Liver (tissue), 9 donors: ENCODE measurements around the gene EIF3L. TPM values are rescaled to one million over a fixed set of nuclear protein-coding genes. Genes with fewer than 3 reads are reported as not detected.
A peak's percentile ranks its signal among the peaks of the same experiment; 100 is the strongest.

Experiments
- DNase-seq: peaks from one replicate; pipeline ENCODE4 v3.0.0-alpha.2; 2017; ENCODE audit warnings: low spot score
- H3K27ac ChIP-seq, 2 donors: one replicate each; pipeline ENCODE4 v1.7.0; 2013; ENCODE audit warnings: inconsistent platforms in 2 of 2, low read length in 2 of 2, control low read depth in 1 of 2, low read depth in 1 of 2, mild to moderate bottlenecking in 1 of 2
- H3K27me3 ChIP-seq, 4 donors: one replicate each; pipeline versions ENCODE4 v1.6.1 to v1.7.0; 2013; ENCODE audit warnings: low read length in 3 of 4, inconsistent platforms in 1 of 4, mild to moderate bottlenecking in 1 of 4, moderate library complexity in 1 of 4; ENCODE audit not compliant: control insufficient read depth in 4 of 4, insufficient read depth in 4 of 4
- H3K36me3 ChIP-seq, 4 donors: one replicate each; pipeline versions ENCODE4 v1.6.1 to v1.7.0; 2013; ENCODE audit warnings: low read length in 3 of 4, mild to moderate bottlenecking in 3 of 4, low read depth in 1 of 4, moderate library complexity in 1 of 4; ENCODE audit not compliant: control insufficient read depth in 4 of 4, insufficient read depth in 3 of 4
- H3K4me1 ChIP-seq, 4 donors: one replicate each; pipeline versions ENCODE4 v1.6.1 to v1.7.0; 2013; ENCODE audit warnings: low read length in 3 of 4, mild to moderate bottlenecking in 3 of 4, moderate library complexity in 1 of 4; ENCODE audit not compliant: control insufficient read depth in 4 of 4, insufficient read depth in 4 of 4
- H3K4me3 ChIP-seq, 3 donors: one replicate each; pipeline versions ENCODE4 v1.6.1 to v1.7.0; 2013; ENCODE audit warnings: low read length in 3 of 3, control low read depth in 1 of 3, low read depth in 1 of 3, mild to moderate bottlenecking in 1 of 3
- H3K9ac ChIP-seq, 2 donors: one replicate each; pipeline ENCODE4 v1.7.0; 2013; ENCODE audit warnings: low read length in 2 of 2, mild to moderate bottlenecking in 2 of 2, moderate library complexity in 2 of 2, control low read depth in 1 of 2, low read depth in 1 of 2
- H3K9me3 ChIP-seq, 4 donors: one replicate each; pipeline versions ENCODE4 v1.6.1 to v1.7.0; 2013; ENCODE audit warnings: low read length in 3 of 4; ENCODE audit not compliant: control insufficient read depth in 4 of 4
- EGR1 ChIP-seq, 2 donors: IDR thresholded peaks; 2 replicates each; pipeline ENCODE4 v1.6.1; 2016 to 2018; ENCODE audit warnings: antibody characterized with exemption in 2 of 2, low read depth in 2 of 2
- FOXA2 ChIP-seq: IDR thresholded peaks from 2 replicates; pipeline ENCODE4 v1.6.1; 2016; ENCODE audit warnings: antibody characterized with exemption
- GABPA ChIP-seq, 2 donors: IDR thresholded peaks in 1 of 2; conservative IDR thresholded peaks in 1 of 2; 2 replicates each; pipeline ENCODE4 v1.6.1; 2016; ENCODE audit warnings: antibody characterized with exemption in 2 of 2, mild to moderate bottlenecking in 1 of 2, moderate library complexity in 1 of 2
- HNF4A ChIP-seq, 2 donors: conservative IDR thresholded peaks; 2 replicates each; pipeline ENCODE4 v1.6.1; 2016; ENCODE audit warnings: antibody characterized with exemption in 2 of 2, mild to moderate bottlenecking in 2 of 2
- HNF4G ChIP-seq: IDR thresholded peaks from 2 replicates; pipeline ENCODE4 v1.6.1; 2016; ENCODE audit warnings: antibody characterized with exemption
- JUND ChIP-seq, 2 donors: IDR thresholded peaks; 2 replicates each; pipeline ENCODE4 v1.6.1; 2016; ENCODE audit warnings: antibody characterized with exemption in 2 of 2
- NR2F2 ChIP-seq: IDR thresholded peaks from 2 replicates; pipeline ENCODE4 v1.6.1; 2016; ENCODE audit warnings: antibody characterized with exemption
- RAD21 ChIP-seq, 2 donors: IDR thresholded peaks; 2 replicates each; pipeline ENCODE4 v1.6.1; 2016; ENCODE audit warnings: antibody characterized with exemption in 2 of 2, mild to moderate bottlenecking in 2 of 2
- RXRA ChIP-seq, 2 donors: IDR thresholded peaks; 2 replicates each; pipeline ENCODE4 v1.6.1; 2017 to 2018; ENCODE audit warnings: antibody characterized with exemption in 2 of 2, mild to moderate bottlenecking in 1 of 2
- SP1 ChIP-seq: IDR thresholded peaks from 2 replicates; pipeline ENCODE4 v1.6.1; 2018; ENCODE audit warnings: antibody characterized with exemption, mild to moderate bottlenecking
- YY1 ChIP-seq: IDR thresholded peaks from 2 replicates; pipeline ENCODE4 v1.6.1; 2016; ENCODE audit warnings: antibody characterized with exemption, mild to moderate bottlenecking
- WGBS: extraction: QIAGEN DNeasy Blood & Tissue Kit; methylation state at CpG from one replicate; pipeline ENCODE4 v1.1.7; 2013; 5-methylcytosine and 5-hydroxymethylcytosine counted together
- polyA plus RNA-seq, 2 donors: library from polyadenylated mRNA; stranded (reverse) in 1 of 2; unstranded in 1 of 2; fragments of 200-250 nt in 1 of 2; fragments of >200 nt in 1 of 2; fragmentation: Nextera tagmentation in 1 of 2; extraction: Ambion mirVana in 1 of 2; gene quantifications; one replicate each; pipeline versions ENCODE4 v1.2.1 to v1.2.3, GENCODE V29; 2013 to 2015
- total RNA-seq, 2 donors: library from RNA; depleted of rRNA; stranded (reverse); fragments of >200 nt; gene quantifications; one replicate each; pipeline ENCODE4 v1.2.3, GENCODE V29; 2014
- TF ChIP-seq, protein P1 (sequence below): fragments of 150-350 bp; IDR thresholded peaks from 2 replicates; pipeline ENCODE4 v1.5.1; 2017; ENCODE audit warnings: improper control_type of control experiment, low read depth, low read length; ENCODE audit not compliant: missing input control
- TF ChIP-seq, protein P2 (sequence below): IDR thresholded peaks from 2 replicates; pipeline ENCODE4 v1.6.1; 2016; ENCODE audit warnings: antibody characterized with exemption
- TF ChIP-seq, protein P3 (sequence below): IDR thresholded peaks from 2 replicates; pipeline ENCODE4 v1.6.1; 2016; ENCODE audit warnings: antibody characterized with exemption
- donor health status: healthy.
- donor health status: healthy.
- donor health status: healthy.
- donor health status: healthy.
- donor health status: healthy.

Gene EIF3L
- total and polyA plus RNA-seq, 4 donors, result 103 to 217 (median 111) TPM

DNA sequence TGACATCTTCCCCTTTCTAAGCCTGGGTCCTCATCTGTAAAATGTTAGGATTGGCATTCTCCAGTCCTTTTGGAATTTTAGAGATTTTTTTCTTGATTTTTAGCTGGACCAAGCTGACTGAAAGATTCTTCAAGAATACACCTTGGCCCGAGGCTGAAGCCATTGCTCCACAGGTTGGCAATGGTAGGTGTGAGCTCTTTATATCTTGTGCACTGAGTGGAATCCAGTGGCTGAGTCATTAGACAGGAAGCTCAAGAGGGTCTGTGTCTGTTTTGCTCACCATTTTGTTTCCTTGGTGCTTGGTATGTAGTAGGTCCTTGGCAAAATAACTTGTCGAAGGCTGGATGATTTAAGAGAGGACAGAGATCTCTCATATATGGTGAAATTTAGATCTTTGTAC is 6.2 kb downstream of the EIF3L start (continued):
- TF ChIP-seq, protein P1, sequence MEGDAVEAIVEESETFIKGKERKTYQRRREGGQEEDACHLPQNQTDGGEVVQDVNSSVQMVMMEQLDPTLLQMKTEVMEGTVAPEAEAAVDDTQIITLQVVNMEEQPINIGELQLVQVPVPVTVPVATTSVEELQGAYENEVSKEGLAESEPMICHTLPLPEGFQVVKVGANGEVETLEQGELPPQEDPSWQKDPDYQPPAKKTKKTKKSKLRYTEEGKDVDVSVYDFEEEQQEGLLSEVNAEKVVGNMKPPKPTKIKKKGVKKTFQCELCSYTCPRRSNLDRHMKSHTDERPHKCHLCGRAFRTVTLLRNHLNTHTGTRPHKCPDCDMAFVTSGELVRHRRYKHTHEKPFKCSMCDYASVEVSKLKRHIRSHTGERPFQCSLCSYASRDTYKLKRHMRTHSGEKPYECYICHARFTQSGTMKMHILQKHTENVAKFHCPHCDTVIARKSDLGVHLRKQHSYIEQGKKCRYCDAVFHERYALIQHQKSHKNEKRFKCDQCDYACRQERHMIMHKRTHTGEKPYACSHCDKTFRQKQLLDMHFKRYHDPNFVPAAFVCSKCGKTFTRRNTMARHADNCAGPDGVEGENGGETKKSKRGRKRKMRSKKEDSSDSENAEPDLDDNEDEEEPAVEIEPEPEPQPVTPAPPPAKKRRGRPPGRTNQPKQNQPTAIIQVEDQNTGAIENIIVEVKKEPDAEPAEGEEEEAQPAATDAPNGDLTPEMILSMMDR, result no peak
- TF ChIP-seq JUND (IDR thresholded peaks at IDR 0.05) (no peak), EGR1 (IDR thresholded peaks at IDR 0.05; ENCODE audit: low read depth in 2 of 2) (no peak), RXRA (IDR thresholded peaks at IDR 0.05) (no peak), FOXA2 (no peak), GABPA (IDR thresholded peaks at IDR 0.05 in 1 of 2, conservative IDR thresholded peaks at IDR 0.05 in 1 of 2) (no peak), NR2F2 (no peak), RAD21 (IDR thresholded peaks at IDR 0.05) (no peak)
- TF ChIP-seq, protein P2, sequence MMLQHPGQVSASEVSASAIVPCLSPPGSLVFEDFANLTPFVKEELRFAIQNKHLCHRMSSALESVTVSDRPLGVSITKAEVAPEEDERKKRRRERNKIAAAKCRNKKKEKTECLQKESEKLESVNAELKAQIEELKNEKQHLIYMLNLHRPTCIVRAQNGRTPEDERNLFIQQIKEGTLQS, result no peak

DNA sequence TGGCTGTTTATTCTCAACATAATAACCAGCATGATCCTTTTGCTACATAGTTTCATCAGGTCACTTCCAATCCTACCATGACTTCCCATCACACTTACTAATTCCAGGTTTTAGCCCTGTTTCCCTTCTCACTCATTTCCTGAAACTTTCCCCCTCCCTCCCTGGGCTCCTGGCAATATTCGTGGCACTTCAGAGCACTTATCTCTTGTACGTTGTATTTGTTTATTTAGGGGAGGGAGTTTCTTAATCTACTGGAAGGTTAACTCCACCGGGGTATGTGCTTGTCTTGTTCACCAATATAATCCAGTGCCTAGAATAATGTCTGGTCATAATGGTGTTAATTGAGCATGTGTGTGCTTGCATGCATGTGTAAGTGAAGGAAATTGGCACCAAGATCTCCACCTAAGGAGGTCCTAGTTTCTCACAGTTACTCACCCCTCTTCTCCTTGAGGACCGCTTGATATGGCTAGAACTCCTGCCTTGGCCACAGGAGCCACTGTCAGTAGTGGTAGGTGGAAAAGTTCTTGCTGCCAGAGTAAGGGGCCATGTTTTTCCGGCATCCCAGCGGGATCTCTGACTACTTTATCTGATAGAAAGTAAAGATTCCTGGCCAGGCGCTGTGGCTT is 11.7 kb downstream of the EIF3L start:
- Histone ChIP-seq H3K27ac (no peak overlapping the region), H3K4me1 (peaks cover 7 to 50% (median 45%) of the 10 kb centered on the region in 4 donors), H3K4me3 (no peak overlapping the region), H3K9ac (no peak overlapping the region), H3K36me3 (peaks cover 3 to 45% (median 30%) of the 10 kb centered on the region in 4 donors), H3K9me3 (no peaks in the 10 kb centered on the region), H3K27me3 (no peaks in the 10 kb centered on the region)
- WGBS, result 59% methylated on average over 7 of the region's 7 CpGs
- TF ChIP-seq, protein P2, result no peak
- TF ChIP-seq YY1, result no peak
- TF ChIP-seq RAD21 (IDR thresholded peaks at IDR 0.05), result no peak
- no peak for TF ChIP-seq JUND (IDR thresholded peaks at IDR 0.05)
- TF ChIP-seq SP1, result no peak
- TF ChIP-seq HNF4G, result no peak
- no peak for TF ChIP-seq NR2F2
- TF ChIP-seq FOXA2, result no peak
- TF ChIP-seq, protein P3, sequence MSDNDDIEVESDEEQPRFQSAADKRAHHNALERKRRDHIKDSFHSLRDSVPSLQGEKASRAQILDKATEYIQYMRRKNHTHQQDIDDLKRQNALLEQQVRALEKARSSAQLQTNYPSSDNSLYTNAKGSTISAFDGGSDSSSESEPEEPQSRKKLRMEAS, result no peak
- no peak for DNase-seq

DNA sequence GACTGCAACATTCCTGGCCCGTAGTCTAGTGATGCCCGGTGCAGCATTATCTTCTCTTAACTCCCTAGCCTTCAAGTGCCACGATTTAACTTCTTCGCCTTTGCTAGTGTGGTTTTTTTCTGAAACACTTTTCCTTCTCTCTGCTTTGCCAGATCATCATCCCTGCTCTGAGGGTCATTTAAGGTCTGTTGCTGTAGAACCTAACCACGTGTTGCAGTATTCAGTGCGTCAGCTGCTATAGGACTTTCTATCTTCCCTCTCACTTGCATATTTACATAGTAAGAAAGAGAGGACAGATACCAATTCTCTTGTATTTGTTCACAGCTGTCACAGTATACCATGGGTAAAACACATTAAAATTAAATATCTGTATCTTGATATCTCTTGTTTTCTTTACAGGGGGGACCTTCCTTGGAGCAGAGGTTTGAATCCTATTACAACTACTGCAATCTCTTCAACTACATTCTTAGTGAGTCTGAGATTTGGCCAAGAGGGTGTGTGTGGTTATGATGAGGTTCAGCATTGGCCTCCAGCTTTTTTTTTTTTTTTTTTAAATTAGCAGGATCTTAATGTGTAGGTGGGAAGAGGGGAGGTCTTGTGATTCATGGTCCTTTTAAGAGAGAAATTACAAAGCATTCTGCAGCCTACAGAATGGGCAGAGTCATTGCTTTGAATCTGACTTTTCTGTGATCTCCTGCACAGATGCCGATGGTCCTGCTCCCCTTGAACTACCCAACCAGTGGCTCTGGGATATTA is 13.5 kb downstream of the EIF3L start:
- no peak overlapping the region for H3K9ac ChIP-seq
- H3K9me3 ChIP-seq, result no peaks in the 10 kb centered on the region
- peaks cover 7 to 45% (median 41%) of the 10 kb centered on the region in 4 donors for H3K4me1 ChIP-seq
- DNase-seq, result no peak
- no peak overlapping the region for H3K4me3 ChIP-seq
- TF ChIP-seq, protein P2, result no peak
- TF ChIP-seq RXRA (IDR thresholded peaks at IDR 0.05) (peak; percentile 16 to 24), HNF4A (conservative IDR thresholded peaks at IDR 0.05) (peak in 1 of 2 donors; percentile 9), JUND (IDR thresholded peaks at IDR 0.05) (no peak)
- TF ChIP-seq, protein P1, result no peak
- WGBS, result 58% methylated on average over 7 of the region's 7 CpGs
- H3K27ac ChIP-seq, result no peak overlapping the region
- no peaks in the 10 kb centered on the region for H3K27me3 ChIP-seq
- peaks cover 6 to 57% (median 36%) of the 10 kb centered on the region in 4 donors for H3K36me3 ChIP-seq
